Upper lobe of right lung (tissue), 1 donor: Measurements from ENCODE around the gene SUPV3L1. TPM values are rescaled to one million over a fixed set of nuclear protein-coding genes. Genes with fewer than 3 reads are reported as not detected.
"Not testable (repeated sequence)": the region's sequence is repeated elsewhere in the genome, so short reads cannot be mapped to it uniquely, and the experiment has no call there.

ENCODE experiments used
- ATAC-seq: fragments of 200-7000 bp; cut with Tn5 transposase; one replicate; pipeline ENCODE4 v1.9.1; 2020; ENCODE audit warnings: mild to moderate bottlenecking, moderate library complexity
- DNase-seq: peaks from one replicate; pipeline ENCODE4 v3.0.0-alpha.2; 2020
- H3K27ac ChIP-seq: fragments of 200-600 bp; one replicate; pipeline ENCODE4 v1.8.0; 2022
- H3K27me3 ChIP-seq: fragments of 200-600 bp; one replicate; pipeline ENCODE4 v1.8.0; 2022; ENCODE audit warnings: mild to moderate bottlenecking
- H3K36me3 ChIP-seq: fragments of 200-600 bp; one replicate; pipeline ENCODE4 v1.8.0; 2022
- H3K4me1 ChIP-seq: fragments of 200-600 bp; one replicate; pipeline ENCODE4 v1.8.0; 2022
- H3K4me3 ChIP-seq: fragments of 200-600 bp; one replicate; pipeline ENCODE4 v1.8.0; 2022; ENCODE audit warnings: mild to moderate bottlenecking
- H3K9me3 ChIP-seq: fragments of 200-600 bp; one replicate; pipeline ENCODE4 v1.8.0; 2022
- intact Hi-C: fragments of 100-400 bp; cut with DNase I; formaldehyde crosslinking; loops from one replicate; pipeline ENCODE4 v1.11.0; 2022
- total RNA-seq: library from RNA; stranded (reverse); fragmentation: NEBNext Ultra II Directional; extraction: Animal tissue kit (Norgen Biotek cat#: 25700); gene quantifications from one replicate; pipeline ENCODE4 v1.2.1, GENCODE V29; 2021
- TF ChIP-seq, protein P1 (sequence below): fragments of 200-600 bp; IDR thresholded peaks from one replicate; pipeline ENCODE4 v1.8.0; 2022; ENCODE audit warnings: antibody characterized with exemption
- donor health status: DM: no; HTN: yes; CAD: no; lungs with severe emphysema.

The SUPV3L1 gene
- total RNA-seq, 1 donor from 2014 or later, result 21.0 TPM

DNA sequence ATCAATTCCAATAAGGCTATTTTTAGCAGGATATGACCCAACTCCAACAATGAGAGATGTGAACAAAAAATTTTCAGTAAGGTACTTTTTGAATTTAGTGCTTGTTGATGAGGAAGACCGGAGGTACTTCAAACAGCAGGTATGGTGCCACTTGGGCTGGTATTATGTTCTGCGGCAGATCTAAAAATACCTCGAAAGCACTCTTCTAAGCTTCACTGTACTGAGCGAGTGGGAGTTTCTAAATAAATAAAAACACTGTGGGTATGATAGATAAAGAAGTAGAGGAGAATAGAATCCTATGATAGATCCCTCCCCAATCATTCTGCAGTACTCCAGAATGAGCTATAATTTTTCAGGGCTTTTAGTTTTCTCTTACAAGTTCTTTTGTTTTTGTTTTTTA lies 11.5 kb upstream of the SUPV3L1 start:
- no peak overlapping the region for H3K4me3 ChIP-seq
- no peaks in the 10 kb centered on the region for H3K4me1 ChIP-seq
- no peak for ATAC-seq
- no peak for DNase-seq
- peaks cover 77% of the 10 kb centered on the region for H3K36me3 ChIP-seq
- H3K27ac ChIP-seq, result no peak overlapping the region
- intact Hi-C loops, result no loop called here
- TF ChIP-seq, protein P1, sequence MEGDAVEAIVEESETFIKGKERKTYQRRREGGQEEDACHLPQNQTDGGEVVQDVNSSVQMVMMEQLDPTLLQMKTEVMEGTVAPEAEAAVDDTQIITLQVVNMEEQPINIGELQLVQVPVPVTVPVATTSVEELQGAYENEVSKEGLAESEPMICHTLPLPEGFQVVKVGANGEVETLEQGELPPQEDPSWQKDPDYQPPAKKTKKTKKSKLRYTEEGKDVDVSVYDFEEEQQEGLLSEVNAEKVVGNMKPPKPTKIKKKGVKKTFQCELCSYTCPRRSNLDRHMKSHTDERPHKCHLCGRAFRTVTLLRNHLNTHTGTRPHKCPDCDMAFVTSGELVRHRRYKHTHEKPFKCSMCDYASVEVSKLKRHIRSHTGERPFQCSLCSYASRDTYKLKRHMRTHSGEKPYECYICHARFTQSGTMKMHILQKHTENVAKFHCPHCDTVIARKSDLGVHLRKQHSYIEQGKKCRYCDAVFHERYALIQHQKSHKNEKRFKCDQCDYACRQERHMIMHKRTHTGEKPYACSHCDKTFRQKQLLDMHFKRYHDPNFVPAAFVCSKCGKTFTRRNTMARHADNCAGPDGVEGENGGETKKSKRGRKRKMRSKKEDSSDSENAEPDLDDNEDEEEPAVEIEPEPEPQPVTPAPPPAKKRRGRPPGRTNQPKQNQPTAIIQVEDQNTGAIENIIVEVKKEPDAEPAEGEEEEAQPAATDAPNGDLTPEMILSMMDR, result no peak
- H3K27me3 ChIP-seq, result no peaks in the 10 kb centered on the region
- H3K9me3 ChIP-seq, result no peaks in the 10 kb centered on the region

- intact Hi-C loops, result no loop called here
- H3K36me3 ChIP-seq, result peaks cover 48% of the 10 kb centered on the region
These were observed 7.6 kb upstream of the SUPV3L1 start for GRCh38 chr10:69172241-69172982.

DNA sequence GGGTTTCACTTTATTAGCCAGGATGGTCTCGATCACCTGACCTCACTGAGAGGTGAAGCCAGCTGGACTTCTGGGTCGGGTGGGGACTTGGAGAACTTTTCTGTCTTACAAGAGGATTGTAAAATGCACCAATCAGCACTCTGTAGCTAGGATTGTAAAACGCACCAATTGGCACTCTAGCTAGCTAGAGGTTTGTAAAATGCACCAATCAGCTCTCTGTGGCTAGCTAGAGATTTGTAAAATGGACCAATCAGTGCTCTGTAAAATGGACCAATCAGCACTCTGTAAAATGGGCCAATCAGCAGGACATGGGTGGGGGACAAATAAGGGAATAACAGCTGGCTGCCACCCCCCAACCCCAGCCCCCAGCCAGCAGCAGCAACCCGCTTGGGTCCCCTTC lies 4.7 kb upstream of the SUPV3L1 start:
- DNase-seq, H3K4me3 ChIP-seq, H3K27me3 ChIP-seq, ATAC-seq, H3K27ac ChIP-seq, H3K9me3 ChIP-seq, intact Hi-C loops, H3K4me1 ChIP-seq: not testable (repeated sequence)
- H3K36me3 ChIP-seq, result peaks cover 23% of the 10 kb centered on the region

More at GRCh38 chr10:69172241-69172982, 7.6 kb upstream of the SUPV3L1 start:
- DNase-seq (no peak), ATAC-seq (no peak)
- H3K4me1 ChIP-seq, result no peaks in the 10 kb centered on the region
- no peak overlapping the region for H3K4me3 ChIP-seq
- H3K27ac ChIP-seq, result no peak overlapping the region
- TF ChIP-seq, protein P1, result no peak
- no peaks in the 10 kb centered on the region for H3K9me3 ChIP-seq
- H3K27me3 ChIP-seq, result no peaks in the 10 kb centered on the region

DNA sequence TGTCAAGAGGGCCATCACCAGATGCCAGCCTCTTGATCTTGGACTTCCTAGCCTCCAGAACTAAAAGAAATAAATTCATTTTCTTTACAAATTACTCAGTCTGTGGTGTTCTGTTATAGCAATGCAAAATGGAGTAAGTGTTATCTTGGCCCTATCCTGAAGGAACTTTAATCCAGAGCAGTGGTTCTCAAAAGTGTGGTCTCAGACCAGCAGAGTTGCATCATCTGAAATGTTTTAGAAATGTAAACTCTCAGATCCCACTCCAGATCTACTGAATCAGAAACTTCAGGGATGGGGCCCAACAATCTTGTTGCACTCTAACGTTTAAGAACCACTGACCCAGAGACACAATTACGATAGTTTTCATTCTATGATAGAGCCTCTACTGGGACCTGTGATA lies 3.2 kb upstream of the SUPV3L1 start:
- intact Hi-C loops, result no loop called here
- H3K27ac ChIP-seq, result no peak overlapping the region
- H3K9me3 ChIP-seq, result no peaks in the 10 kb centered on the region
- no peak overlapping the region for H3K4me3 ChIP-seq
- ATAC-seq (no peak), DNase-seq (no peak)
- H3K27me3 ChIP-seq, result no peaks in the 10 kb centered on the region
- TF ChIP-seq, protein P1, result no peak
- peaks cover 10% of the 10 kb centered on the region for H3K36me3 ChIP-seq
- H3K4me1 ChIP-seq, result peaks cover 17% of the 10 kb centered on the region

- TF ChIP-seq, protein P1, result no peak
- Histone ChIP-seq H3K27ac (peak overlapping the region; percentile 94), H3K36me3 (peaks cover 8% of the 10 kb centered on the region), H3K9me3 (no peaks in the 10 kb centered on the region), H3K27me3 (no peaks in the 10 kb centered on the region), H3K4me3 (peak overlapping the region; percentile 99), H3K4me1 (peaks cover 21% of the 10 kb centered on the region)
- ATAC-seq (peak; percentile 31), DNase-seq (no peak)
- intact Hi-C loops, result no loop called here
These were observed 818 bp upstream of the SUPV3L1 start for GRCh38 chr10:69179089-69179742.

GRCh38 chr10:69180525-69181204 lies 631 bp downstream of the SUPV3L1 start:
- DNase-seq (no peak), ATAC-seq (no peak)
- Histone ChIP-seq H3K9me3 (no peaks in the 10 kb centered on the region), H3K4me1 (peaks cover 21% of the 10 kb centered on the region), H3K4me3 (peak overlapping the region; percentile 99), H3K36me3 (peaks cover 8% of the 10 kb centered on the region), H3K27ac (peak overlapping the region; percentile 94), H3K27me3 (no peaks in the 10 kb centered on the region)
- TF ChIP-seq, protein P1, result no peak
- intact Hi-C loops, result no loop called here
